SK-N-SH (cell line): ENCODE measurements around the gene KLF7. TPM values are rescaled to one million over a fixed set of nuclear protein-coding genes. Genes with fewer than 3 reads are reported as not detected.
A peak's percentile ranks its signal among the peaks of the same experiment; 100 is the strongest.

ENCODE experiments used
- CTCF ChIA-PET: fragments of 300-600, 350-600 bp; formaldehyde crosslinking; extraction: SDS; loops from one replicate; lab custom pipeline; 2021; lab: Yijun Ruan, JAX
- POLR2A ChIA-PET: fragments of 350-600 bp; sonication (Branson Sonifier 250); formaldehyde crosslinking; extraction: SDS; loops from one replicate; lab custom pipeline; 2020; ENCODE audit warnings: antibody characterized with exemption, inconsistent platforms; lab: Yijun Ruan, JAX
- DNase-seq: peaks from one replicate; pipeline ENCODE4 v3.0.0; 2012
- H2AFZ ChIP-seq: fragments of 200-600 bp; sonication (generic); 2 replicates; pipeline ENCODE4 v1.8.1; 2016; ENCODE audit warnings: antibody characterized with exemption, mild to moderate bottlenecking, low read depth
- H3F3A ChIP-seq: fragments of 200-600 bp; sonication (generic); replicated peaks from 2 replicates; pipeline ENCODE3; 2016; ENCODE audit warnings: antibody characterized with exemption, mild to moderate bottlenecking; ENCODE audit not compliant: insufficient read depth
- H3K27ac ChIP-seq, 2 experiments: fragments of 200-500 bp in 1 of 2; fragments of 200-600 bp in 1 of 2; sonication (Bioruptor generic) in 1 of 2; sonication (generic), shearing (Covaris generic) in 1 of 2; 2 replicates each; pipeline versions ENCODE4 v1.5.1 to v1.6.1; 2014 to 2016; ENCODE audit warnings: low read depth in 2 of 2, inconsistent platforms in 1 of 2, low read length in 1 of 2, mild to moderate bottlenecking in 1 of 2, mixed read lengths in 1 of 2
- H3K27me3 ChIP-seq: fragments of 200-600 bp; sonication (generic), shearing (Covaris generic); 2 replicates; pipeline ENCODE4 v1.6.1; 2016; ENCODE audit warnings: mixed run types; ENCODE audit not compliant: insufficient read depth
- H3K36me3 ChIP-seq, 2 experiments: fragments of 200-500 bp in 1 of 2; fragments of 200-600 bp in 1 of 2; sonication (Bioruptor generic) in 1 of 2; sonication (generic) in 1 of 2; replicated peaks in 1 of 2; 2 replicates each; pipeline versions ENCODE3 to v1.5.1; 2014 to 2016; ENCODE audit warnings: low read length in 1 of 2, mild to moderate bottlenecking in 1 of 2; ENCODE audit not compliant: insufficient read depth in 2 of 2, control insufficient read depth in 1 of 2
- H3K4me1 ChIP-seq, 2 experiments: fragments of 200-500 bp in 1 of 2; fragments of 200-600 bp in 1 of 2; sonication (Bioruptor generic) in 1 of 2; sonication (generic), shearing (Covaris generic) in 1 of 2; 2 replicates each; pipeline versions ENCODE4 v1.5.1 to v1.6.1; 2014 to 2016; ENCODE audit warnings: low read depth in 1 of 2, low read length in 1 of 2, mixed run types in 1 of 2; ENCODE audit not compliant: insufficient read depth in 2 of 2, control insufficient read depth in 1 of 2
- H3K4me2 ChIP-seq: fragments of 200-600 bp; sonication (generic), shearing (Covaris generic); 2 replicates; pipeline ENCODE4 v1.6.1; 2017; ENCODE audit warnings: mixed run types
- H3K4me3 ChIP-seq, 2 experiments: fragments of 200-500 bp in 1 of 2; fragments of 200-600 bp in 1 of 2; sonication (Bioruptor generic) in 1 of 2; sonication (generic), shearing (Covaris generic) in 1 of 2; 2 replicates each; pipeline versions ENCODE4 v1.5.1 to v1.8.1; 2014 to 2016; ENCODE audit warnings: low read depth in 2 of 2, inconsistent platforms in 1 of 2, low read length in 1 of 2, mild to moderate bottlenecking in 1 of 2, mixed read lengths in 1 of 2, moderate library complexity in 1 of 2
- H3K79me2 ChIP-seq: fragments of 200-600 bp; sonication (generic); 2 replicates; pipeline ENCODE4 v1.8.1; 2017; ENCODE audit warnings: mild to moderate bottlenecking; ENCODE audit not compliant: insufficient read depth
- H3K9ac ChIP-seq: fragments of 200-600 bp; sonication (generic); 2 replicates; pipeline ENCODE4 v1.6.1; 2017; ENCODE audit warnings: mixed run types
- H3K9me2 ChIP-seq: fragments of 200-600 bp; sonication (generic); 2 replicates; pipeline ENCODE4 v1.6.1; 2017; ENCODE audit warnings: mixed run types
- H3K9me3 ChIP-seq: fragments of 200-600 bp; sonication (generic); 2 replicates; pipeline ENCODE4 v1.6.1; 2017; ENCODE audit warnings: mixed run types, mild to moderate bottlenecking, moderate library complexity
- H4K20me1 ChIP-seq: fragments of 200-600 bp; sonication (generic); 2 replicates; pipeline ENCODE4 v1.6.1; 2017; ENCODE audit warnings: mild to moderate bottlenecking, mixed run types; ENCODE audit not compliant: insufficient read depth
- ELF1 ChIP-seq: IDR thresholded peaks from 2 replicates; pipeline ENCODE4 v1.4.0; 2012
- EP300 ChIP-seq, 2 experiments: IDR thresholded peaks; 2 replicates each; pipeline versions ENCODE4 v1.4.0 to v1.6.1; 2012; ENCODE audit warnings: borderline replicate concordance in 1 of 2, low read depth in 1 of 2, low read length in 1 of 2
- EZH2phosphoT487 ChIP-seq: fragments of 200-600 bp; sonication (generic); IDR thresholded peaks from 2 replicates; pipeline ENCODE4 v1.6.1; 2017; ENCODE audit warnings: low read depth, mixed run types, mild to moderate bottlenecking, antibody characterized with exemption, moderate library complexity, borderline replicate concordance
- FOSL2 ChIP-seq: IDR thresholded peaks from 2 replicates; pipeline ENCODE4 v1.4.0; 2012; ENCODE audit warnings: low read depth, mild to moderate bottlenecking, moderate library complexity, borderline replicate concordance
- FOXM1 ChIP-seq: IDR thresholded peaks from 2 replicates; pipeline ENCODE4 v1.4.0; 2012; ENCODE audit warnings: low read depth, mild to moderate bottlenecking
- JUND ChIP-seq: IDR thresholded peaks from 2 replicates; pipeline ENCODE4 v1.4.0; 2012
- MEF2A ChIP-seq: IDR thresholded peaks from 2 replicates; pipeline ENCODE4 v1.4.0; 2012; ENCODE audit warnings: low read depth, borderline replicate concordance
- NFIC ChIP-seq: IDR thresholded peaks from 2 replicates; pipeline ENCODE4 v1.4.0; 2012; ENCODE audit warnings: borderline replicate concordance
- RAD21 ChIP-seq: IDR thresholded peaks from 2 replicates; pipeline ENCODE4 v1.6.1; 2012; ENCODE audit warnings: mild to moderate bottlenecking, low read length
- RCOR1 ChIP-seq: fragments of 150-350 bp; IDR thresholded peaks from 2 replicates; pipeline ENCODE4 v1.6.1; 2017; ENCODE audit warnings: antibody characterized with exemption, low read length
- RXRA ChIP-seq: IDR thresholded peaks from 2 replicates; pipeline ENCODE4 v1.4.0; 2012; ENCODE audit warnings: low read depth, mild to moderate bottlenecking, borderline replicate concordance
- TEAD4 ChIP-seq: IDR thresholded peaks from 2 replicates; pipeline ENCODE4 v1.4.0; 2012; ENCODE audit warnings: mild to moderate bottlenecking, borderline replicate concordance; ENCODE audit not compliant: insufficient read depth
- YY1 ChIP-seq: IDR thresholded peaks from 2 replicates; pipeline ENCODE4 v1.4.0; 2012; ENCODE audit warnings: low read depth, mild to moderate bottlenecking
- WGBS: methylation state at CpG from one replicate; pipeline ENCODE4 v1.1.6; 2017; ENCODE audit warnings: low lambda C conversion rate; 5-methylcytosine and 5-hydroxymethylcytosine counted together
- polyA plus RNA-seq, 3 experiments: library from polyadenylated mRNA; depleted of rRNA; stranded (reverse); fragments of >200 nt; gene quantifications; 2 replicates each; pipeline ENCODE4 v1.2.3, GENCODE V29; 2012
- TF ChIP-seq, protein P1 (sequence below): IDR thresholded peaks from 2 replicates; pipeline ENCODE4 v1.6.1; 2012; ENCODE audit warnings: mild to moderate bottlenecking, low read depth, low read length, moderate library complexity
- TF ChIP-seq, protein P2 (sequence below): IDR thresholded peaks from 2 replicates; pipeline ENCODE4; 2012
- TF ChIP-seq, protein P3 (sequence below): IDR thresholded peaks from 2 replicates; pipeline ENCODE4 v1.4.0; 2012; ENCODE audit warnings: low read depth
- TF ChIP-seq, protein P4 (sequence below): fragments of 150-350 bp; IDR thresholded peaks from 2 replicates; pipeline ENCODE4 v1.6.1; 2016; ENCODE audit warnings: mild to moderate bottlenecking, low read depth, low read length

KLF7 gene
- polyA plus RNA-seq, 1 of the 3 experiments (the other 2 are of a cell fraction), result 7.5 TPM

DNA sequence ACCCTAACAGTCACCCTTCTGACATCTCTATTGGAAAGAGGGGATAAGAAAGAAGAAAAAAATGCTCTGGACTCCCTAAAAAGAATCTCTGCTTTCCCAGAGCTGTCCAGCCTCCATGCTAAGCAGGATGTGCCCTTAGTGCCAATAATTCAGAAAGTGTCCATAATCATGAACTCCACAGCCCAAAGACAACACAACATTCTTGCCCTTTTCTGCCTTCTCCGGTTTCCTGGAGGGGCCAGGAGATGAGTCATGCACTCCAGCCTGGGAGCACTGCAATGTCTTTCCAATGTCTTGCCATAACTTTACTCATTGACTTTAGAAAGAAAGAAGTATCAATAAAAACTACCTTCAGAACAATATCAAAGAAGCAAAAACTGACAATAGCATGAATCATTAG is 44.0 kb downstream of the KLF7 start (continued):
- TF ChIP-seq TEAD4, result no peak
- TF ChIP-seq JUND, result peak; percentile 83
- TF ChIP-seq FOXM1, result no peak
- TF ChIP-seq, protein P1, sequence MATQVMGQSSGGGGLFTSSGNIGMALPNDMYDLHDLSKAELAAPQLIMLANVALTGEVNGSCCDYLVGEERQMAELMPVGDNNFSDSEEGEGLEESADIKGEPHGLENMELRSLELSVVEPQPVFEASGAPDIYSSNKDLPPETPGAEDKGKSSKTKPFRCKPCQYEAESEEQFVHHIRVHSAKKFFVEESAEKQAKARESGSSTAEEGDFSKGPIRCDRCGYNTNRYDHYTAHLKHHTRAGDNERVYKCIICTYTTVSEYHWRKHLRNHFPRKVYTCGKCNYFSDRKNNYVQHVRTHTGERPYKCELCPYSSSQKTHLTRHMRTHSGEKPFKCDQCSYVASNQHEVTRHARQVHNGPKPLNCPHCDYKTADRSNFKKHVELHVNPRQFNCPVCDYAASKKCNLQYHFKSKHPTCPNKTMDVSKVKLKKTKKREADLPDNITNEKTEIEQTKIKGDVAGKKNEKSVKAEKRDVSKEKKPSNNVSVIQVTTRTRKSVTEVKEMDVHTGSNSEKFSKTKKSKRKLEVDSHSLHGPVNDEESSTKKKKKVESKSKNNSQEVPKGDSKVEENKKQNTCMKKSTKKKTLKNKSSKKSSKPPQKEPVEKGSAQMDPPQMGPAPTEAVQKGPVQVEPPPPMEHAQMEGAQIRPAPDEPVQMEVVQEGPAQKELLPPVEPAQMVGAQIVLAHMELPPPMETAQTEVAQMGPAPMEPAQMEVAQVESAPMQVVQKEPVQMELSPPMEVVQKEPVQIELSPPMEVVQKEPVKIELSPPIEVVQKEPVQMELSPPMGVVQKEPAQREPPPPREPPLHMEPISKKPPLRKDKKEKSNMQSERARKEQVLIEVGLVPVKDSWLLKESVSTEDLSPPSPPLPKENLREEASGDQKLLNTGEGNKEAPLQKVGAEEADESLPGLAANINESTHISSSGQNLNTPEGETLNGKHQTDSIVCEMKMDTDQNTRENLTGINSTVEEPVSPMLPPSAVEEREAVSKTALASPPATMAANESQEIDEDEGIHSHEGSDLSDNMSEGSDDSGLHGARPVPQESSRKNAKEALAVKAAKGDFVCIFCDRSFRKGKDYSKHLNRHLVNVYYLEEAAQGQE, result peak; percentile 84
- no peak for TF ChIP-seq EZH2phosphoT487
- TF ChIP-seq YY1, result no peak; the same call in 1 of the 2 replicates
- peak; percentile 90 for TF ChIP-seq FOSL2
- peak in 1 of 2 experiments; percentile 24; a peak in 1 of 4 replicates for TF ChIP-seq EP300 (IDR thresholded peaks at IDR 0.05; ENCODE audit: borderline replicate concordance in 1 of 2, low read depth in 1 of 2, low read length in 1 of 2)
- TF ChIP-seq RAD21, result no peak
- peak; percentile 50 for TF ChIP-seq NFIC
- TF ChIP-seq, protein P2, sequence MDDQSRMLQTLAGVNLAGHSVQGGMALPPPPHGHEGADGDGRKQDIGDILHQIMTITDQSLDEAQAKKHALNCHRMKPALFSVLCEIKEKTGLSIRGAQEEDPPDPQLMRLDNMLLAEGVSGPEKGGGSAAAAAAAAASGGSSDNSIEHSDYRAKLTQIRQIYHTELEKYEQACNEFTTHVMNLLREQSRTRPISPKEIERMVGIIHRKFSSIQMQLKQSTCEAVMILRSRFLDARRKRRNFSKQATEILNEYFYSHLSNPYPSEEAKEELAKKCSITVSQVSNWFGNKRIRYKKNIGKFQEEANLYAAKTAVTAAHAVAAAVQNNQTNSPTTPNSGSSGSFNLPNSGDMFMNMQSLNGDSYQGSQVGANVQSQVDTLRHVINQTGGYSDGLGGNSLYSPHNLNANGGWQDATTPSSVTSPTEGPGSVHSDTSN, result peak; percentile 51
- TF ChIP-seq RXRA, result peak; percentile 68; the same call in 1 of the 2 replicates
- TF ChIP-seq, protein P3, sequence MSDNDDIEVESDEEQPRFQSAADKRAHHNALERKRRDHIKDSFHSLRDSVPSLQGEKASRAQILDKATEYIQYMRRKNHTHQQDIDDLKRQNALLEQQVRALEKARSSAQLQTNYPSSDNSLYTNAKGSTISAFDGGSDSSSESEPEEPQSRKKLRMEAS, result 0 out of 2 replicates have a peak, but pooled peaks have one; percentile 41
- TF ChIP-seq, protein P4, sequence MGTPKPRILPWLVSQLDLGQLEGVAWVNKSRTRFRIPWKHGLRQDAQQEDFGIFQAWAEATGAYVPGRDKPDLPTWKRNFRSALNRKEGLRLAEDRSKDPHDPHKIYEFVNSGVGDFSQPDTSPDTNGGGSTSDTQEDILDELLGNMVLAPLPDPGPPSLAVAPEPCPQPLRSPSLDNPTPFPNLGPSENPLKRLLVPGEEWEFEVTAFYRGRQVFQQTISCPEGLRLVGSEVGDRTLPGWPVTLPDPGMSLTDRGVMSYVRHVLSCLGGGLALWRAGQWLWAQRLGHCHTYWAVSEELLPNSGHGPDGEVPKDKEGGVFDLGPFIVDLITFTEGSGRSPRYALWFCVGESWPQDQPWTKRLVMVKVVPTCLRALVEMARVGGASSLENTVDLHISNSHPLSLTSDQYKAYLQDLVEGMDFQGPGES, result no peak

DNA sequence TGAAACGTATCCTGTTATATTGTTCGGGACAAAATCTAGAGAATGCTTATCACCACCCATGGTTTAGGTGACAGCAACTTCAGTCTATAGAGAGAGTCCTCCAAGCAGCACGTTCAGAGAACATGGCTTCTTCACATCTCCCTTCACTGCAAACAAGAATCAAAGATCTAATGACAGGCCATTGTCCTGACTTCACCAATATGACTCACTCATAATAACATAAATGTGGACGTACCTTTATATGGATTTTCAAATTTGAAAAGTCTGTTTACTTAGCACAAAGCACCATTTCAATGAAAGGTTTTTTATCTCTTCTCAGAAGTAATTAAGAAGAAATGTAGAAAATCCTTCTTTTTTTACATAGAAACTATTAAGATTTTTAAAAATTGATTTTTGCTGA is 46.7 kb downstream of the KLF7 start:
- CTCF ChIA-PET, result interaction anchor here (0.6 to 2.6 kb wide), 4 partner anchors 13 to 319 kb away, joined by 3 to 7 read pairs (median 3); no protein-coding TSS in a partner anchor
- H2AFZ ChIP-seq, result no peak overlapping the region
- peaks cover 39 to 65% of the 10 kb centered on the region in 2 experiments for H3K4me1 ChIP-seq
- no peaks in the 10 kb centered on the region for H3K27me3 ChIP-seq
- no peak overlapping the region for H3K4me2 ChIP-seq
- no peak overlapping the region for H3K4me3 ChIP-seq
- DNase-seq, result no peak
- no peak overlapping the region for H3K9ac ChIP-seq
- H3K27ac ChIP-seq, result peak overlapping the region; percentile 18 to 51
- peaks cover 99% of the 10 kb centered on the region for H3K79me2 ChIP-seq
- H3K9me2 ChIP-seq, result no peaks in the 10 kb centered on the region
- H4K20me1 ChIP-seq, result peaks cover 100% of the 10 kb centered on the region
- H3K9me3 ChIP-seq, result no peaks in the 10 kb centered on the region
- H3K36me3 ChIP-seq, result peaks cover 26 to 46% of the 10 kb centered on the region in 2 experiments
- WGBS, result 71% methylated on average over 4 of the region's 4 CpGs
- H3F3A ChIP-seq, result peaks cover 27% of the 10 kb centered on the region
- POLR2A ChIA-PET, result no interaction called here
- TF ChIP-seq YY1 (no peak), ELF1 (no peak), JUND (no peak), RCOR1 (no peak), MEF2A (no peak), FOSL2 (no peak)
- TF ChIP-seq, protein P1, result no peak
- TF ChIP-seq, protein P4, result no peak
